Lung (tissue), 12 donors: ENCODE data around the gene NBEA. TPM values are rescaled to one million over a fixed set of nuclear protein-coding genes. Genes with fewer than 3 reads are reported as not detected.

Experiments
- ATAC-seq: fragments of 200-7000 bp; cut with Tn5 transposase; one replicate; pipeline ENCODE4 v1.9.1; 2020; ENCODE audit warnings: moderate number of reproducible peaks; ENCODE audit not compliant: insufficient read depth, low FRiP score
- DNase-seq, 3 donors: peaks; one replicate each; pipeline ENCODE4 v3.0.0-alpha.2; 2013 to 2017
- H3K27ac ChIP-seq, 2 donors: one replicate each; pipeline ENCODE4 v1.5.1; 2013; ENCODE audit warnings: mild to moderate bottlenecking in 2 of 2, moderate library complexity in 2 of 2, control low read depth in 1 of 2, inconsistent platforms in 1 of 2, low read depth in 1 of 2, low read length in 1 of 2
- H3K27me3 ChIP-seq, 3 donors: one replicate each; pipeline ENCODE4 v1.5.1; 2013; ENCODE audit warnings: low read length in 2 of 3; ENCODE audit not compliant: control insufficient read depth in 3 of 3, insufficient read depth in 3 of 3
- H3K36me3 ChIP-seq, 4 donors: one replicate each; pipeline ENCODE4 v1.5.1; 2013; ENCODE audit warnings: low read length in 4 of 4, mild to moderate bottlenecking in 1 of 4, moderate library complexity in 1 of 4; ENCODE audit not compliant: control insufficient read depth in 4 of 4, insufficient read depth in 4 of 4
- H3K4me1 ChIP-seq, 5 donors: one replicate each; pipeline ENCODE4 v1.5.1; 2013; ENCODE audit warnings: low read length in 5 of 5, mild to moderate bottlenecking in 2 of 5, moderate library complexity in 1 of 5; ENCODE audit not compliant: control insufficient read depth in 5 of 5, insufficient read depth in 5 of 5
- H3K4me3 ChIP-seq: one replicate; pipeline ENCODE4 v1.5.1; 2013; ENCODE audit warnings: mild to moderate bottlenecking, control low read depth, moderate library complexity
- H3K9ac ChIP-seq, 2 donors: one replicate each; pipeline ENCODE4 v1.5.1; 2013; ENCODE audit warnings: low read length in 2 of 2, control low read depth in 1 of 2; ENCODE audit not compliant: insufficient read depth in 1 of 2
- H3K9me3 ChIP-seq, 4 donors: one replicate each; pipeline ENCODE4 v1.5.1; 2013; ENCODE audit warnings: low read length in 3 of 4, mild to moderate bottlenecking in 1 of 4, moderate library complexity in 1 of 4; ENCODE audit not compliant: control insufficient read depth in 4 of 4, insufficient read depth in 3 of 4
- whole genome bisulfite sequencing, 2 donors: extraction: QIAGEN DNeasy Blood & Tissue Kit; methylation state at CpG; one replicate each; pipeline ENCODE4 v1.1.7; 2013; 5-methylcytosine and 5-hydroxymethylcytosine counted together
- polyA plus RNA-seq, 2 donors: library from polyadenylated mRNA; stranded (reverse); fragments of 200-250 nt; gene quantifications; one replicate each; pipeline ENCODE4 v1.2.1, GENCODE V29; 2013
- total RNA-seq, 2 donors: library from RNA; depleted of rRNA in 1 of 2; stranded (reverse); fragments of >200 nt in 1 of 2; gene quantifications; one replicate each; pipeline ENCODE4 v1.2.1, GENCODE V29; 2014 to 2021
- TF ChIP-seq, protein P1 (sequence below): IDR thresholded peaks from 2 replicates; pipeline ENCODE4 v1.5.1; 2012; ENCODE audit warnings: mild to moderate bottlenecking; ENCODE audit errors: control extremely low read depth, extremely low read depth
- donor health status: control.
- donor health status: control.
- donor health status: Bipolar disorder and iron deficiency.
- donor health status: healthy.
- donor health status: DM: yes; HTN: yes; CAD: no.

Gene NBEA
- total and polyA plus RNA-seq, 4 donors: 1.6 to 26.5 (median 5.3) TPM

GRCh38 chr13:35342440-35342839 lies 400.4 kb downstream of the NBEA start:
- H3K9me3 ChIP-seq: no peaks in the 10 kb centered on the region
- DNase-seq (no peak), ATAC-seq (no peak)
- no peak overlapping the region for H3K9ac ChIP-seq
- no peaks in the 10 kb centered on the region for H3K27me3 ChIP-seq
- no peaks in the 10 kb centered on the region for H3K4me1 ChIP-seq
- TF ChIP-seq, protein P1, sequence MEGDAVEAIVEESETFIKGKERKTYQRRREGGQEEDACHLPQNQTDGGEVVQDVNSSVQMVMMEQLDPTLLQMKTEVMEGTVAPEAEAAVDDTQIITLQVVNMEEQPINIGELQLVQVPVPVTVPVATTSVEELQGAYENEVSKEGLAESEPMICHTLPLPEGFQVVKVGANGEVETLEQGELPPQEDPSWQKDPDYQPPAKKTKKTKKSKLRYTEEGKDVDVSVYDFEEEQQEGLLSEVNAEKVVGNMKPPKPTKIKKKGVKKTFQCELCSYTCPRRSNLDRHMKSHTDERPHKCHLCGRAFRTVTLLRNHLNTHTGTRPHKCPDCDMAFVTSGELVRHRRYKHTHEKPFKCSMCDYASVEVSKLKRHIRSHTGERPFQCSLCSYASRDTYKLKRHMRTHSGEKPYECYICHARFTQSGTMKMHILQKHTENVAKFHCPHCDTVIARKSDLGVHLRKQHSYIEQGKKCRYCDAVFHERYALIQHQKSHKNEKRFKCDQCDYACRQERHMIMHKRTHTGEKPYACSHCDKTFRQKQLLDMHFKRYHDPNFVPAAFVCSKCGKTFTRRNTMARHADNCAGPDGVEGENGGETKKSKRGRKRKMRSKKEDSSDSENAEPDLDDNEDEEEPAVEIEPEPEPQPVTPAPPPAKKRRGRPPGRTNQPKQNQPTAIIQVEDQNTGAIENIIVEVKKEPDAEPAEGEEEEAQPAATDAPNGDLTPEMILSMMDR: no peak
- no peak overlapping the region for H3K27ac ChIP-seq
- WGBS, 2 donors: 76 to 79% methylated on average over 1 of the region's 1 CpG
- H3K36me3 ChIP-seq: no peaks in the 10 kb centered on the region
- no peak overlapping the region for H3K4me3 ChIP-seq

DNA sequence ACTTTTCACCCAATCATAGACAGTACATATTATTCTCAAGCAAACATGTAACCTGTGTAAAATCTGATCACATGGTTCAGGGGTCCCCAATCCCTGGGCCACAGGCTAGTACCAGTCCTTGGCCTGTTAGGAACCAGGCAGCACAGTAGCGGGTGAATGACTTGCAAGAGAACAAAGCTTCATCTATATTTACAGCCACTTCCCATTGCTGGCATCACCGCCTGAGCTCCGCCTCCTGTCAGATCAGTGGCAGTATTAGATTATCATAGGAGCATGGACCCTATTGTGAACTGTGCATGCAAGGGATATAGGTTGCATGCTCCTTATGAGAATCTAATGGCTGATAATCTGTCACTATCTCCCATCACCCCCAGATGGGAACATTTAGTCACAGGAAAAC lies 401.3 kb downstream of the NBEA start:
- 92 to 97% methylated on average over 3 of the region's 3 CpGs for WGBS, 2 donors
- Histone ChIP-seq H3K27me3 (no peaks in the 10 kb centered on the region), H3K27ac (no peak overlapping the region), H3K4me1 (no peaks in the 10 kb centered on the region), H3K9ac (no peak overlapping the region), H3K4me3 (no peak overlapping the region), H3K9me3 (no peaks in the 10 kb centered on the region), H3K36me3 (no peaks in the 10 kb centered on the region)
- TF ChIP-seq, protein P1: no peak
- ATAC-seq (no peak), DNase-seq (no peak)

- ATAC-seq: no peak
- Histone ChIP-seq H3K4me1 (no peaks in the 10 kb centered on the region), H3K27me3 (no peaks in the 10 kb centered on the region), H3K27ac (no peak overlapping the region), H3K9me3 (no peaks in the 10 kb centered on the region), H3K9ac (no peak overlapping the region), H3K4me3 (no peak overlapping the region), H3K36me3 (no peaks in the 10 kb centered on the region)
- DNase-seq: no peak
- 80 to 88% methylated on average over 2 of the region's 2 CpGs for WGBS, 2 donors
- TF ChIP-seq, protein P1: no peak
Measured at GRCh38 chr13:35345992-35346391, 403.9 kb downstream of the NBEA start.

DNA sequence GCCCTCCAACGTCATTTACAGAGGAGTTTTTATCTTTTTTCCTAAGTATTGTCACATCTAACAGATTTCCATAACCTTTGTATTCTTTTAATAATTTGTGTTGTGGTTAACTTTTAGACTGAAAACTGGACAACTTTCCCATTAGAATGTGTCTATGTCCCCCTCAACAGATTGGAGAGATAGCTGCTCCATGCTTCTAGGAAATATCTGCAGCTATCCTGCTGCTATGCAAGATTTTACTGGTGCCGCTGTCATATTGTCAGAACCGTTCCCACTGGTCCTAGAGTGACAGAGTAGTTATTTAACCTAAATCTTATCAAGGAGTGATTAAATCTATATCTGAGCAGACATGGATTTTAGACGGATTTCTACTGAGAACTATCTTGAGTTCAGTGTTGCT lies 404.4 kb downstream of the NBEA start:
- ATAC-seq: no peak
- no peaks in the 10 kb centered on the region for H3K36me3 ChIP-seq

More for the DNA sequence above, 404.4 kb downstream of the NBEA start:
- no peak overlapping the region for H3K9ac ChIP-seq
- TF ChIP-seq, protein P1: no peak
- no peaks in the 10 kb centered on the region for H3K9me3 ChIP-seq
- no peaks in the 10 kb centered on the region for H3K27me3 ChIP-seq
- 78 to 84% methylated on average over 4 of the region's 4 CpGs for WGBS, 2 donors
- no peak overlapping the region for H3K27ac ChIP-seq
- no peaks in the 10 kb centered on the region for H3K4me1 ChIP-seq
- DNase-seq: no peak
- no peak overlapping the region for H3K4me3 ChIP-seq
